Adipose tissue (tissue), 3 donors: ENCODE data around the gene ENTPD2. TPM values are rescaled to one million over a fixed set of nuclear protein-coding genes. Genes with fewer than 3 reads are reported as not detected.

ENCODE experiments used
- H3K27ac ChIP-seq: one replicate; pipeline ENCODE4 v1.5.1; 2013; ENCODE audit warnings: low read depth, low read length
- WGBS, 3 donors: extraction: QIAGEN DNeasy Blood & Tissue Kit; methylation state at CpG; one replicate each; pipeline ENCODE4 v1.1.7; 2013; 5-methylcytosine and 5-hydroxymethylcytosine counted together
- polyA plus RNA-seq, 3 donors: library from polyadenylated mRNA; stranded (reverse); fragments of 200-250 nt; gene quantifications; one replicate each; pipeline ENCODE4 v1.2.3, GENCODE V29; 2013
- donor health status: healthy with polysubstance abuse.
- donor health status: Bipolar disorder and iron deficiency.
- donor health status: healthy.

ENTPD2 gene
- polyA plus RNA-seq, 3 donors: 0.61 to 1.6 (median 1.3) TPM

GRCh38 chr9:137082222-137082924, 28.5 kb upstream of the ENTPD2 start:
- 90 to 94% (median 93%) methylated on average over 15 to 16 of the region's 16 CpGs for WGBS, 3 donors
- no peak overlapping the region for H3K27ac ChIP-seq

- H3K27ac ChIP-seq: no peak overlapping the region
- 93 to 95% (median 94%) methylated on average over 23 to 24 of the region's 24 CpGs for WGBS, 3 donors
Observed at GRCh38 chr9:137080260-137081122, 26.6 kb upstream of the ENTPD2 start.

GRCh38 chr9:137079401-137079787, 25.5 kb upstream of the ENTPD2 start:
- WGBS, 3 donors: 86 to 95% (median 92%) methylated on average over 13 of the region's 13 CpGs

GRCh38 chr9:137078701-137079400, 25.0 kb upstream of the ENTPD2 start:
- 64 to 80% (median 70%) methylated on average over 50 to 51 of the region's 51 CpGs for WGBS, 3 donors
- H3K27ac ChIP-seq: no peak overlapping the region

More at GRCh38 chr9:137079401-137079787, 25.5 kb upstream of the ENTPD2 start:
- H3K27ac ChIP-seq: no peak overlapping the region

GRCh38 chr9:137077758-137078693, 24.2 kb upstream of the ENTPD2 start:
- H3K27ac ChIP-seq: no peak overlapping the region
- 17 to 20% (median 18%) methylated on average over 65 to 76 of the region's 76 CpGs for WGBS, 3 donors

GRCh38 chr9:137077010-137077747, 23.3 kb upstream of the ENTPD2 start, which contains the start of gene UAP1L1:
Gene UAP1L1 (plus strand): TSS chr9:137077517. CDS start chr9:137077533, 16 bp downstream.
- H3K27ac ChIP-seq: no peak within 1 kb of the TSS
- 2 to 3% (median 3%) methylated on average over 53 to 85 of the region's 87 CpGs for WGBS, 3 donors

- 64 to 76% (median 67%) methylated on average over 15 of the region's 15 CpGs for WGBS, 3 donors
Observed at GRCh38 chr9:137076636-137077009, 22.8 kb upstream of the ENTPD2 start.

GRCh38 chr9:137075275-137075775, 21.5 kb upstream of the ENTPD2 start:
- WGBS, 3 donors: 79 to 94% (median 84%) methylated on average over 12 of the region's 12 CpGs
- H3K27ac ChIP-seq: no peak overlapping the region

More at GRCh38 chr9:137076636-137077009, 22.8 kb upstream of the ENTPD2 start:
- H3K27ac ChIP-seq: no peak overlapping the region

GRCh38 chr9:137074657-137075274, 20.9 kb upstream of the ENTPD2 start:
- 84 to 88% (median 86%) methylated on average over 12 of the region's 12 CpGs for WGBS, 3 donors
- no peak overlapping the region for H3K27ac ChIP-seq

- 79 to 90% (median 86%) methylated on average over 8 of the region's 8 CpGs for WGBS, 3 donors
- H3K27ac ChIP-seq: no peak overlapping the region
Observed at GRCh38 chr9:137073992-137074399, 20.1 kb upstream of the ENTPD2 start.

- 71 to 90% (median 88%) methylated on average over 2 of the region's 2 CpGs for WGBS, 3 donors
- no peak overlapping the region for H3K27ac ChIP-seq
Observed at GRCh38 chr9:137071282-137071681, 17.4 kb upstream of the ENTPD2 start.

- 15 to 20% (median 18%) methylated on average over 6 of the region's 6 CpGs for WGBS, 3 donors
- H3K27ac ChIP-seq: no peak overlapping the region
Observed at GRCh38 chr9:137070906-137071275, 17.0 kb upstream of the ENTPD2 start.

- 0 to 1% (median 1%) methylated on average over 62 to 74 of the region's 74 CpGs for WGBS, 3 donors
Observed at GRCh38 chr9:137070201-137070905, 16.5 kb upstream of the ENTPD2 start, which contains the start of gene SAPCD2. Gene SAPCD2 (minus strand): TSS chr9:137070557. CDS start chr9:137070460, 97 bp downstream.

GRCh38 chr9:137069508-137070091, 15.7 kb upstream of the ENTPD2 start:
- no peak overlapping the region for H3K27ac ChIP-seq
- WGBS, 3 donors: 6 to 8% (median 7%) methylated on average over 36 to 52 of the region's 52 CpGs

More at GRCh38 chr9:137070201-137070905, 16.5 kb upstream of the ENTPD2 start, which contains the start of gene SAPCD2:
- no peak within 1 kb of the TSS for H3K27ac ChIP-seq
